IPS-18c (cell line): ENCODE data around the gene PPM1D.
"Not testable (repeated sequence)": the region's sequence is repeated elsewhere in the genome, so short reads cannot be mapped to it uniquely, and the experiment has no call there.

Experiments
- H3K4me3 ChIP-seq: 2 replicates; pipeline ENCODE4 v1.7.0; 2013; ENCODE audit warnings: low read depth, mild to moderate bottlenecking, low read length, moderate library complexity; ENCODE audit not compliant: insufficient read depth
- H3K9me3 ChIP-seq: one replicate; pipeline ENCODE4 v1.6.1; 2013; ENCODE audit warnings: mild to moderate bottlenecking, low read length, moderate library complexity; ENCODE audit not compliant: control insufficient read depth, insufficient read depth

Gene PPM1D

DNA sequence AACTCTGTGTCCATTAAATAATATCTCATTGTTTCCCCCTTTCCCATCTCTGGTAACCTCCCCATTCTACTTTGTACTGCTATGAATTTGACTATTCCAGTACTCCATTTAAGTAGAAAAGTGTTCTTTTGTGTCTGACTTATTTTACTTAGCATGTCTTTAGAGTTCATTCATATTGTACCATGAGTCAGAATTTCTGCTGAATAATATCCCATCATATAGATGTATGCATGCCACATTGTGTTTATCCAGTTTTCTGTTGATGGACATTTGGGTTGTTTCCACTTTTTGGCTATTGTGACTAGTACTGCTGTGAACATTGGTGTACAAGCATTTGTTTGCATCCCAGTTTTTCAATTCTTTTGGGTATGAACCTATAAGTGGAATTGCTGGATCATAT, 6.0 kb downstream of the PPM1D start:
- no peak overlapping the region for H3K4me3 ChIP-seq
- no peaks in the 10 kb centered on the region for H3K9me3 ChIP-seq

DNA sequence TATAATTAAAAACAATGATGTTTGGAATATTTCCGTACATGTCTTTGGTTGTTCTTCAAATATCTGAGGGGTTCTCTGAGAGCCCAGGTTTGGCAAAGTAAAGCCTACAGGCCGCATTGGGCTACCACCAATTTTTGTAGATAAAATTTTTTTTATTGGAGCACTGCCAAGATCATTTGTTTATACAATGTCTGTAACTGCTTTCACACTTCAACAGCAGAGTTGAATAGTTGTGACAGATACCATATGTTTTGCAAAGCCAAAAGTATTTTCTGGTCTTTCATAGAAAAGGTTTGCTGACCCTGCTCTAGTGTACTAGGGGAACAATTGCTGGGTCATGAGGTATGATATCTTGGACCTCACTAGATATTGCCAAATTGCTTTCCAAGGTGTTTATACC, 10.5 kb downstream of the PPM1D start:
- H3K9me3 ChIP-seq, result peaks cover 3% of the 10 kb centered on the region

DNA sequence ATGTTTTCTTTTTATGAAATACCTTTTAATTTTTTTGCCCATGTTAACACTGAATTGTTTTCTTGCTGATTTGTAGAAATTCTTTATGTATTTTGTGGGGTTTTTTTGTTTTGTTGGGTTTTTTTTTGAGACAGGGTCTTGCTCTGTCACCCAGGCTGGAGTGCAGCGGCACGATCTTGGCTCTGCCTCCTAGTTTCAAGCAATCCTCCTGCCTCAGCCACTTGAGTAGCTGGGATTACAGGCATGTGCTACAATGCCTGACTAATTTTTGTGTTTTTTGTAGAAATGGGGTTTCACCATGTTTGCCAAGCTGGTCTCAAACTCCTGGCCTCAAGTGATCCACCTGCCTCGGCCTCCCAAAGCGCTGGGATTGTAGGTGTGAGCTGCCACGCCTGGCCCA, 11.3 kb downstream of the PPM1D start:
- H3K4me3 ChIP-seq, H3K9me3 ChIP-seq: not testable (repeated sequence)

More for the DNA sequence above, 10.5 kb downstream of the PPM1D start:
- no peak overlapping the region for H3K4me3 ChIP-seq

DNA sequence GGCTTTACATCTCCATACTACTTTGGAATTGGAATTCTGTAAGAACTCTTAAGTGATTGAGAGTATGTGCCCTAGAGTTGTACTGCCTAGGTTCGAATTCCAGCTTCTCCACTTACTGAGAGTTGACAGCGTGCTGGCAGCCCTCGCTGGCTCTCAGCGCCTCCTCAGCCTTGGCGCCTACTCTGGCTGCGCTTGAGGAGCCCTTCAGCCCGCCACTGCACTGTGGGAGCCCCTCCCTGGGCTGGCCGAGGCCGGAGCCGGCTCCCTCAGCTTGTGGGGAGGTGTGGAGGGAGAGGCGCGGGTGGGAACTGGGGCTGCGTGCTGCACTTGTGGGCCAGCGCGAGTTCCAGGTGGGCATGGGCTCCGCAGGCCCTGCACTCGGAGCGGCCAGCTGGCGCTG, 13.3 kb downstream of the PPM1D start:
- peaks cover 3% of the 10 kb centered on the region for H3K9me3 ChIP-seq
- H3K4me3 ChIP-seq, result no peak overlapping the region

DNA sequence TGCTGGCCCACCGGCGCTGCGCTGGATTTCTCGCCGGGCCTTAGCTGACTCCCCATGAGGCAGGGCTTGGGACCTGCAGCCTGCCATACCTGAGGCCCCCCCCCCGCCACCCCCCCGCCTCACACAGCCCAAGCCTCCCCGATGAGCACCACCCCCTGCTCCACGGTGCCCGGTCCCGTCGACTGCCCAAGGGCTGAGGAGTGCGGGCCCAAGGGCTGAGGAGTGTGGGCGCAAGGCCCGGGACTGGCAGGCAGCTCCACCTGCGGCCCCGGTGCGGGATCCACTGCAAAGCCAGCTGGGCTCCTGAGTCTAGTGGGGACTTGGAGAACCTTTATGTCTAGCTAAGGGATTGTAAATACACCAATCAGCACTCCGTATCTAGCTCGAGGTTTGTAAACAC, 13.8 kb downstream of the PPM1D start:
- not testable (repeated sequence) for H3K4me3 ChIP-seq, H3K9me3 ChIP-seq

DNA sequence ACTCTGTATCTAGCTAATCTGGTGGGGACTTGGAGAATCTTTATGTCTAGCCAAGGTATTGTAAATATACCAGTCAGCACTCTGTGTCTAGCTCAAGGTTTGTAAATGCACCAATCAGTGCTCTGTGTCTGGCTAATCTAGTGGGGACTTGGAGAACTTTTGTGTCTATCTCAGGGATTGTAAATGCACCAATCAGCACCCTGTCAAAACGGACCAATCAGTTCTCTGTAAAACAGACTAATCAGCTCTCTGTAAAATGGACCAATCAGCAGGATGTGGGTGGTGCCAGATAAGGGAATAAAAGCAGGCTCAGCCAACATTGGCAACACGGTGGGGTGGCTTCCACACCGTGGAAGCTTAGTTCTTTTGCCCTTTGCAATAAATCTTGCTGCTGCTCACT, 14.3 kb downstream of the PPM1D start:
- not testable (repeated sequence) for H3K9me3 ChIP-seq, H3K4me3 ChIP-seq

DNA sequence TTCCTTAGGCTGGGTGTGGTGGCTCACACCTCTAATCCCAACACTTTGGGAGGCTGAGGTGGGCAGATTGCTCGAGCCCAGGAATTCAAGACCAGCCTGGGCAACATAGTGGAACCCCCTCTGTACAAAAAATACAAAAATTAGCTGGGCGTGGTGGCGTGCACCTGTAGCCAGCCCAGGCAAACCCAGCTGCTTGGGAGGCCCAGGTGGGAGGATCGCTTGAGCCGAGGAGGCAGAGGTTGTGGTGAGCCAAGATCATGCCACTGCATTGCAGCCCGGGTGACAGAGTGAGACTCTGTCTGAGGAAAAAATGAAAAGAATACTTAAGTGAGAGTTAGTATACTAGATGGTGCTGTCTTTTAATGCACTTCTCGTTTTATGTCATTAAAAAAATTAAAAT, 15.1 kb downstream of the PPM1D start:
- peaks cover 3% of the 10 kb centered on the region for H3K9me3 ChIP-seq
- no peak overlapping the region for H3K4me3 ChIP-seq

DNA sequence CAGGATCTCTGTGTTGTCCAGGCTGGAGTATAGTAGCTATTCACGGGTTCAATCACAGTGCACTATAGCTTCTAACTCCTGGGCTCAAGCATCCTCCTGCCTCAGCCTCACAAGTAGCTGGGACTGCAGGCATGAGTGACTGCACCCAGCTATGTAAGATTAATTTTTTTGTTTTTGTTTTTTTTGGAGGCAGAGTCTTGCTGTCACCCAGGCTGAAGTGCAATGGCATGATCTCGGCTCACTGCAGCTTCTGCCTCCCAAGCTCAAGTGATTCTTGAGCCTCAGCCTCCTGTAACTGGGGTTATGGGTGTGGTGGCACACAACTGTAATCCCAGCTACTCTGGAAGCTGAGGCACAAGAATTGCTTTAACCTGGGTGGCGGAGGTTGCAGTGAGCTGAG, 15.8 kb downstream of the PPM1D start:
- Histone ChIP-seq H3K4me3 (no peak overlapping the region), H3K9me3 (peaks cover 3% of the 10 kb centered on the region)

DNA sequence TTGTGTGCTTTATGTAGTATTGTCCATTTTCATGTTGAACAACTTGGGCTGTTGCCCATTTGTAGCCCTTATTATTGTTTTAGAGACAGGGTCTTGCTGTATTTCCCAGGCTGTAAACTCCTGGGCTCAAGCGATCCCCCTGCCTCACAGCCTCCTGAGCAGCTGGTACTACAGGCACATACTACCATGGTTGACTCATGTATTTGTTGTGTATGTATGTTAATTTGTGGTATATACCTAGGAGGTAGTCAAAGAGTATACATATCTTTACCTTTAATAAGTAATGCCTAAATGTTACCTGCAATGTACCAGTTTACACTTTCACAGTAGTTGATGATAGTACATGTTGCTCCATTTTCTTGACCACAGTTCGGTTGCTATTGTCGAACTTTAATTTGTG, 18.1 kb downstream of the PPM1D start:
- peaks cover 3% of the 10 kb centered on the region for H3K9me3 ChIP-seq
- H3K4me3 ChIP-seq, result no peak overlapping the region

DNA sequence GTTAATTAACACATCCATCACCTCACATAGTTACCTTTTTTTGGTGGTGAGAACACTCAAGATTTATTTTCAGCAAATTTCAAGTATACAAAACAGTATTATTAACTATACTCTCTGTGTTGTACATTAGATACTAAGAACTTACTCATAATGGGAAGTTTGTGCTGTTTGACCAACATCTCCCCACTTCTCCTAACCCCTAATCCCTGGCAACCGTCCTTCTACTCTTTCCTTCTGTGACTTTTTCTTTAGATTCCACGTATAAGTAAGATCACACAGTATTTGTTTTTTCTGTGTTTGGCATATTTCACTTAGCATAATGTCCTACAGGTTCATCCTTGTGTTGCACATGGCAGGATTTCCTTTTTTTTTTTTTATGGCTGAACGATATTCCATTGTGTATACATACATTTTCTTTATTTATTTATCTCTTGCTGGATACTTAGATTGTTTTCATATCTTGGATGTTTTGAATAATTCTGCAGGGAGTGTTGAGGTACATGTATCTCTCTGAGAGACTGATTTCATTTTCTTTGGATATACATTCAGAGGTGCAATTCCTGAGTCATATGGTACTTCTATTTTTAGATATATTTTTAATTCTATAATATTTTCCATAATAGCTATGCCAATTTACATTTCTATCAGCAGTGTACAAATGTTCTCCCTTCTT, 19.0 kb downstream of the PPM1D start:
- no peak overlapping the region for H3K4me3 ChIP-seq
- H3K9me3 ChIP-seq, result no peaks in the 10 kb centered on the region

DNA sequence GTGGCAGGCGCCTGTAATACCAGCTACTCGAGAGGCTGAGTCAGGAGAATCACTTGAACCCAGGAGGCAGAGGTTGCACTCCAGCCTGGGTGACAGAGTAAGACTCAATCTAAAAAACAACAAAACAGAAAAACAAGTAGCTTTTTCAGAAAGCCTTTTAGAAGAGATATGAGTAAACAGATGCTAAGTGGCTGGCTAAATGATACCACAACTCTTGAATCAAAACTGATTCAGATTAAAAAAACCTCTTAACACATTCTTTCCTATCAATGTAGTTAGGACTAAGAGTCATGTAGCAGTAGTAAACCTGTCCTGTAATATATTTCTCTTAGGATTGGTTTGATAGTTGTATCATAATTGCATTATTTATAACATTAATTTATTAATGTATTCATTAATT, 23.0 kb downstream of the PPM1D start:
- no peak overlapping the region for H3K4me3 ChIP-seq
- H3K9me3 ChIP-seq, result no peaks in the 10 kb centered on the region

DNA sequence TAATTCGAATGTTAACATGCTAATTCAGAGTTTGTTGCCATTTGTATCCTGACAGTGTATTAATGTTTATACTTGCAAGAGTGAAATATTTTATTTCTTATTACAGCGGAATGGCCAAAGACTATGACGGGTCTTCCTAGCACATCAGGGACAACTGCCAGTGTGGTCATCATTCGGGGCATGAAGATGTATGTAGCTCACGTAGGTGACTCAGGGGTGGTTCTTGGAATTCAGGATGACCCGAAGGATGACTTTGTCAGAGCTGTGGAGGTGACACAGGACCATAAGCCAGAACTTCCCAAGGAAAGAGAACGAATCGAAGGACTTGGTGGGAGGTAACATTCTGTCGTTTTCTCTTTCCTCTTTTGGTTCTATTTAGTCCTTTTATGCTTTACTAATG, 23.4 kb downstream of the PPM1D start:
- no peak overlapping the region for H3K4me3 ChIP-seq
- H3K9me3 ChIP-seq, result no peaks in the 10 kb centered on the region

DNA sequence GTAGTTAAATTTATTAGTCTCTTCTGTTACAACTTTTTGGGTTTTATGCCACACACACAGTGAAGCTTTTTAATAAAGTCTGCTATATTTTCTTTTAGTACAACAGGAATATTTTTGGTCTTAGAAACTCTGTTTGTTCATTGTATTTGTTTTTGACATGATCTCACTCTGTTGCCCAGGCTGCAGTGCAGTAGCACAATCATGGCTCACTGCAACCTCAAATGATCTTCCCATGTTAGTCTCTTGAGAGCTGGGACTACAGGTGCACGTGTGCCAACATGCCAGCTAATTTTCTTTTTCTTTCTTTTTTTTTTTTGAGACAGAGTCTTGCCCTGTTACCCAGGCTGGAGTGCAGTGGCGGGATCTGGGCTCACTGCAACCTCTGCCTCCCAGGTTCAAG, 27.1 kb downstream of the PPM1D start:
- Histone ChIP-seq H3K4me3 (no peak overlapping the region), H3K9me3 (no peaks in the 10 kb centered on the region)

DNA sequence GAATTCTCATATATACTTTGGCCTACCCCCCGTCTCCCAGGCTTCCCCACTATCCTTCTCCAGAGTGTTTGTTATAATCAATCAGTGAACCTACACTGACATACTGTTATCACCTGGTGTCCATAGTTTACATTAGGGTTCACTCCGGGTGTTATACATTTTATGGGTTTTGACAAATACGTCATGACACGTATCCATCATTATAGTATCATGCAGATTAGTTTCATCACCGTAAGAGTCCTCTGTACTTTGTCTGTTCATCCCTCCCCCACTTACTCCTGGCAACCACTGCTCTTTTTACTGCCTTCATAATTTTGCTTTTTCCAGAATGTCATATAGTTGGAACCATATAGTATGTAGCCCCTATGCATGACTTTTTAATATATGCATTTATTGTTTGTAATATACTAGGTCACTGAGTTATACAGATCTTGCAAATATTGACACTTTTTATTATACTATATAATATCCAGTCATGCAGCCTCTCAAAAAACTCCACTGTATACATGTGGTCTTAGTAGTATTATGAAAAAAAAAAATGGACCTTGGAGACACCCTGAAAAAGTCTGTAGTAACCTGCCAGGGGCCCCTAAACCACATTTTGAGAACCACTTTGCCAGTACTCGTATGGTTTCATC, 28.4 kb downstream of the PPM1D start:
- Histone ChIP-seq H3K4me3 (no peak overlapping the region), H3K9me3 (no peaks in the 10 kb centered on the region)

DNA sequence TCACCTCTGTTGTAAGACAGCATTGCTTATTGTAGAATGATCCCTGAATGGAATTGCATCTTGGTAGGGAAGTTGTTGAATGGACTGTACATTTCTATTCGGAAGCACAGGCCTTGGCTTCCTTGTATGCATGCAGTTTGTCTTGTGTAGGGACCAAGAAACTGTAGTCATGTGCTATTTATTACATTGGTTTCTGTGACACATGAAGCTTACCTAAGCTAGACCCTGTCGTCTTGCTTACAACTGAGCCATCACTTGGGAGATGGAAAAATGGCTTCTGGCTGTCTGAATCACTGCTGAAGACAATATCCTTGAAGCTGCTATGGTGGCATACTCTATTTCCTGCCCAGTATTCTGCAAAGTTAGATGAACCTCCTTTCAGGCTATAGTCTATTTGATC, 29.1 kb downstream of the PPM1D start:
- no peaks in the 10 kb centered on the region for H3K9me3 ChIP-seq
- no peak overlapping the region for H3K4me3 ChIP-seq

DNA sequence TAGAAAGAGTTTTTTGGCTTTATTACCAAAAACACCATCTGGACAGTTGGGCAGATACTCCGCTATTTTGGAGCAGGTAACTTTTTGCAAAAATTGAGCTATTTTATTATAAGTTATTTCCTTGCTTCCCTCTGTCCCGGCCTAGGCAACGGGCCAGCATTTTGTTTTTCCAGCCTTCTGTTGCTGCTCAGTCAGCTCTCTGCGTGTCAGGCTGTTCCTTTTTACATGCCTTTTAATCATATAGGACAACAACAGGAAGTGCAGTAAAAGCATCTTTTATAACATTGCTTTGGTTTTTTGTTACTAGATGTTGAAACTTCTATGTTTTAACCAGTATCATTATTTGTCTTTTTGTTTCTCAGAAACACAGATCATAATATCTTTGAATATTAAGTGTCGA, 30.4 kb downstream of the PPM1D start:
- H3K9me3 ChIP-seq, result no peaks in the 10 kb centered on the region
- no peak overlapping the region for H3K4me3 ChIP-seq

DNA sequence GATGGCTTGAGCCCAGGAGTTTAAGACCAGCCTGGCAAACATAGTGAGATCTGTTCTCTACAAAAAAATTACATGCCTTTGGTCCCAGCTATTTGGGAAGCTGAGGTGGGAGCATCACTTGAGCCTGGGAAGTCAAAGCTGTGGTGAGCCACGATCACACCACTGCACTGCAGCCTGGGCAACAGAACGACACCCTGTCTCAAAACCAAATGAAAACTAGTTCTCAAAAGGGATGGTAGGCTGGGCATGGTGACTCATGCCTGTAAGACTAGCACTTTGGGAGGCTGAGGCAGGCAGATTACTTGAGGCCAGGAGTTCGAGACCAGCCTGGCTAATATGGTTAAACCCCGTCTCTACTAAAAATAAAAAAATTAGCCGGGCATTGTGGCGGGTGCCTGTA, 31.1 kb downstream of the PPM1D start:
- H3K4me3 ChIP-seq, result no peak overlapping the region
- H3K9me3 ChIP-seq, result no peaks in the 10 kb centered on the region

DNA sequence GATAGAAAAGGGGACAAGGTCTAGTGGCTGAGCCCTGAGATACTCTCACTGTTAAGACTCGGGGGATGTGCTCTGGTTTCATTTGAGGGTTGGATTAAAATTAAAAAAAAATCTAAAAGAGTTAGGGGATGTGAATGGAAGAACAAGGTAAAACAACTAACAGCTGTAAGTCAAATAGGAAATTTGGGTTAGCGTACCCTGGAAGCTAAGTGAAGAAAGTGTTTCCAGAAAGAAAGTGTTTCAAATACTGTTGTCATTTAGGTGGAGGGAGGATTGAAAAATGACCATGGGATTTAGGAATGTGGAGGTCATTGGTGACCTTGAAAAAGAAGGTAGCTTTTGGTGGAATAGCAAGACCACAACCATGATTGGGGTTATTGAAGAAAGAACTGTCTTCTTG, 37.7 kb downstream of the PPM1D start:
- no peaks in the 10 kb centered on the region for H3K9me3 ChIP-seq
- no peak overlapping the region for H3K4me3 ChIP-seq

DNA sequence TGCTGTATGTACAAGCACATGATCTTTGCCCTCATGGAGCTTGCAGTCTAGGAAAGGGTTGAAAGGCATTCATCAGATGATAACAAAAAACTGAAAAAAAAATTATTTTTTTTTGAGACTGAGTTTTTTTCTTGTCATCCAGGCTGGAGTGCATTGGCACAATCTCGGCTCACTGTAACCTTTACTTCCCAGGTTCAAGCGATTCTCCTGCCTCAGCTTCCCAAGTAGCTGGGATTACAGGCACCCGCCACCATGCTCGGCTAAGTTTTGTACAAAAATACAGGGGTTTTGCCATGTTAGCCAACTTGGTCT, 39.0 kb downstream of the PPM1D start:
- no peaks in the 10 kb centered on the region for H3K9me3 ChIP-seq

More for the DNA sequence above, 39.0 kb downstream of the PPM1D start:
- no peak overlapping the region for H3K4me3 ChIP-seq
